ENCODE measurements around the gene TBC1D24. TPM values are rescaled to one million over a fixed set of nuclear protein-coding genes. Genes with fewer than 3 reads are reported as not detected.

Gene TBC1D24
- total RNA-seq, 2 donors from 2014 or later: 4.4 to 8.4 TPM

DNA sequence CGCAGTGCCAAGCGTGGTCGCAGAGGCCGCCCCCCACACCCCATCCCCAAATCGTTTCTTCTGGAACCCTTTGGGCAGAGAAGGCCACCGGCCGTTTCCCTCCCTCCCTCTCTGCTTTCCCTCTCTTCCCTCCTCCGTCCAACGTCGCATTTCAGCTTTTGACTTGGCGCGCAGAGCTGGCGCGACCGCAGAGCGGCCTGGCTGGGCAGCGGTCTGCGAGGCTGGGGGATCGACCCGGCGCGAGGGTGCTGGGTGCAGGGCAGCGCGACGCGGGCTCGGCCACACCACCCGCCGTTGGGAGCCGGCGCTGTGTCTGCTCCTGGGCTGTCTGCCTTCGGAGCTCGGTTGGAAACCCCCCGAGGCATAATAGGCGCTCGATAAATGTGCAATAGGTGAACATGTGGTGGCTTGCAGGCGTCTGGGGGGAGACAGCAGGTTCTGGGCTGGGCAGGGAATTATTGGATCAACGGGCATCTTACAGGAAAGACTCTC is 6.6 kb upstream of the TBC1D24 start:
- Mint-ChIP-seq H3K27ac (no peak overlapping the region), H3K4me3 (peak overlapping the region; percentile 78), H3K4me1 (peaks cover 12% of the 10 kb centered on the region), H3K27me3 (peaks cover 18% of the 10 kb centered on the region), H3K36me3 (ENCODE audit: low read depth) (no peaks in the 10 kb centered on the region)
- no peaks in the 10 kb centered on the region for H3K9me3 ChIP-seq (ENCODE audit: control insufficient read depth, low read length, poor library complexity, severe bottlenecking)
- peak; percentile 77 for ATAC-seq
- no peak for DNase-seq

DNA sequence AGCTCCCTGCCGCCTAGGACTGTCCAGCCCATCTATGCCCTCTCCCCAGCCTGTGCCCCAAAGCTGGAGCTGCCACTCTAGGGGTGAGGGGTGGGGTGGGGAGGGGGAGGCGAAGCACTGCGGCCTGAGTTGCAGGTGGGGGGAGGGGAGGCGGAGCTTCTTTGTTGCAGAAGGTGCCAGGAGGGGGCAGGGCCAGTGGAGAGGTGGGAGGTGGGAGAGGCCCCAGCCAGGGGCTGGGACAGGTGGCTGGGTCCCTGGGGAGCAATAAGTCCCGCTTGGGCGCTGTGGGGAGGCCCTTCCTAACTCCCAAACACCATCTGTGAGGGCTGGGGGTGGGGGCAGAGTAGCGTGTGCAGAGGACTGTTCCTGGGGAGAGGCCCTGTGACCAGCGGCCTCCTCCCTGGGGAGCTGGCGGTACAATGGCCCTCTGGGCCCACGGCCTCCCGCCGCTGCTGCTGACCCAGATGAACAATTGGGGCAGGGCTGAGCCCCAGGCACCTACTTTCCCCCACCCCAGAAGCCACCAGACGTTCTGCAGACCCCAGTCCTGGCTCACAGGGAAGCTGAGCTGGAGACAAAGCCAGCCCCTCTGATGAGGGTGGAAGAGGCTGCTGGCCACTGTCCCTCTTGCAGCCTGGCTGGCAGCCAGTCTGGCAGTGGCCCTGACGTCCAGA is 6.1 kb upstream of the TBC1D24 start:
- no peaks in the 10 kb centered on the region for H3K9me3 ChIP-seq (ENCODE audit: control insufficient read depth, low read length, poor library complexity, severe bottlenecking)
- Mint-ChIP-seq H3K27me3 (peaks cover 19% of the 10 kb centered on the region), H3K4me1 (peaks cover 13% of the 10 kb centered on the region), H3K36me3 (ENCODE audit: low read depth) (no peaks in the 10 kb centered on the region), H3K27ac (no peak overlapping the region), H3K4me3 (peak overlapping the region; percentile 78)
- ATAC-seq (peak; percentile 11), DNase-seq (no peak)

DNA sequence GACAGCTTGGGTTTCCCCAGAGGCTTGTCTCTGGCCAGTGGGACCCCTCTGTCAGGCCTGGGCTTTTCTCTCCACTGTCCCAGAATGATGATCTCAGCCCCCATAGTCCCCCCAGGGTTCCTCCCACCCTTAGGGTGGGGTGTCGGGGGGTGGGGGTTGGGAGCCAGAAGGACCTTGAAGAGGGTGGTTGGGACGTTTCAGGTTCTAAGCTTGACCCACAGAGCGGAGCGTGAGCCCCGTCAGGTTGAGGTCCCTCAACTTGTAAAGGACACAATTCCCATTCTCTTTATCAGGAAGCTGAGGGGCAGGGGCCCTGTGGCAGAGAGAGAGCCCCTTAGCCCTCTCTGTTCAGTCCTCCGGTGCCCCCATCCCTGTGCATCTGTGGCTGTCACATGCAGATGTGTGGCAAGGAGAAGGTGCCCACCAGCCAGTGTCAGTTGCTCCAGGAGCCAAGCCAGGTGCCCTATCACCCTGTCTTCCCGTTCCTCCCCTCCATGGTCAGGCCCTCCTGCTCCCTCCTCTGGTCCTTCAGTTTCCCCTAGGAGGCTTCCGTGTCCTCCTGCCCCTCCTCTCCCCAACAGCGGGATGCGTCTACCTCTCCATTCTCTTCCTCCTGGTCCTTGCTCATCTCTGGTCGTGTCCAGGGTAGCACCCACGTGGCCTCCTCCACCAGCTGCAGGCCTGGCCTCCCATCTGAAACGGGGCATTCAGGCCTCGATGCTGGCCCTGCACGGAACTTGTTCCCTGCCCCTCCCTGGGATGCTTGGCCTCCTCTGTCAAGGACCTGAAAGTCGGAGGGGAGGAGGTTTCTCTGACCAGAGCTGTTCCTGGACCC is 5.3 kb upstream of the TBC1D24 start:
- Mint-ChIP-seq H3K4me1 (peaks cover 13% of the 10 kb centered on the region), H3K4me3 (peak overlapping the region; percentile 60), H3K27me3 (peaks cover 19% of the 10 kb centered on the region), H3K27ac (no peak overlapping the region), H3K36me3 (ENCODE audit: low read depth) (no peaks in the 10 kb centered on the region)
- DNase-seq: no peak
- H3K9me3 ChIP-seq (ENCODE audit: control insufficient read depth, low read length, poor library complexity, severe bottlenecking): no peaks in the 10 kb centered on the region
- ATAC-seq: no peak

DNA sequence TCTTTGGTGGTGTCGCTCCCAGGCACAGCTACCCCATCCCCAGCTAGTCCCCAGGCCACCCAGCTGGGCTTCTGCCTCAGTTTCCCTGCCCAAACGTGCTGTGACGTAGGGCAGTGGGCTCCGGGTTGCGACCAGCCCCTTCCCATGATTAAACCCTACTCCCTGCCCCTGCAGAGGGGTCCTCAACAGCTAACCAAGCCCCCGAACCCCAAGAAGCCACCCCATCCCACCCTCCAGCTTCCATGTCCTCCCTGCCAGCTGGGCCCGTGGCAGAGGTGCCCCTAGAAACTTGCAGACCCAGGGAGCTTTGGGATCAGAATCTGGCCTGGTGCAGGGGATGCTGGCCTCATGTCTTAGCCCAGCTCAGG is 4.7 kb upstream of the TBC1D24 start:
- H3K27ac Mint-ChIP-seq: no peak overlapping the region
- H3K4me1 Mint-ChIP-seq: peaks cover 13% of the 10 kb centered on the region
- DNase-seq: no peak
- no peak for ATAC-seq
- no peaks in the 10 kb centered on the region for H3K36me3 Mint-ChIP-seq (ENCODE audit: low read depth)
- peaks cover 19% of the 10 kb centered on the region for H3K27me3 Mint-ChIP-seq
- no peaks in the 10 kb centered on the region for H3K9me3 ChIP-seq (ENCODE audit: control insufficient read depth, low read length, poor library complexity, severe bottlenecking)
- H3K4me3 Mint-ChIP-seq: no peak overlapping the region

DNA sequence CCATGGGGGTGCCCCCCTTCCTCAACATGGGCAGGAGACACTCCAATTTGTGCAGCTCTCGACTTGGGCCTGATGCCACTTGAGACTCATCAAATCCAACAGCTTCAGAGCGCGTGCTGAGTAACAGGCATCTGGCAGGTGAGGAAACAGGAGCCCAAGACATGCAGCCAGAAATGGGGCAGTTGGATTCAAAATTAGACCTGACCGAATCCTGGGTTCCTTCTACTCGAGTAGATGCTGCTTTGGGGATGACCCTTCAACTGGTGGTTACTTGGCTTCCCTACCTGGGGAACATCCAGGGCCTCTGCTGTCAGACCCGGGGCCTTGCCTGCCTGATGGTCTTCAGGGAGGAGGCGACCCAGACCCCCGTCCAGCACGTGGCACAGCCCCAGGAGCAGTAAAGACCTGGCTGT is 4.3 kb upstream of the TBC1D24 start:
- Mint-ChIP-seq H3K36me3 (ENCODE audit: low read depth) (no peaks in the 10 kb centered on the region), H3K27me3 (peaks cover 19% of the 10 kb centered on the region), H3K27ac (no peak overlapping the region), H3K4me1 (peaks cover 13% of the 10 kb centered on the region), H3K4me3 (no peak overlapping the region)
- no peak for DNase-seq
- no peaks in the 10 kb centered on the region for H3K9me3 ChIP-seq (ENCODE audit: control insufficient read depth, low read length, poor library complexity, severe bottlenecking)
- no peak for ATAC-seq

DNA sequence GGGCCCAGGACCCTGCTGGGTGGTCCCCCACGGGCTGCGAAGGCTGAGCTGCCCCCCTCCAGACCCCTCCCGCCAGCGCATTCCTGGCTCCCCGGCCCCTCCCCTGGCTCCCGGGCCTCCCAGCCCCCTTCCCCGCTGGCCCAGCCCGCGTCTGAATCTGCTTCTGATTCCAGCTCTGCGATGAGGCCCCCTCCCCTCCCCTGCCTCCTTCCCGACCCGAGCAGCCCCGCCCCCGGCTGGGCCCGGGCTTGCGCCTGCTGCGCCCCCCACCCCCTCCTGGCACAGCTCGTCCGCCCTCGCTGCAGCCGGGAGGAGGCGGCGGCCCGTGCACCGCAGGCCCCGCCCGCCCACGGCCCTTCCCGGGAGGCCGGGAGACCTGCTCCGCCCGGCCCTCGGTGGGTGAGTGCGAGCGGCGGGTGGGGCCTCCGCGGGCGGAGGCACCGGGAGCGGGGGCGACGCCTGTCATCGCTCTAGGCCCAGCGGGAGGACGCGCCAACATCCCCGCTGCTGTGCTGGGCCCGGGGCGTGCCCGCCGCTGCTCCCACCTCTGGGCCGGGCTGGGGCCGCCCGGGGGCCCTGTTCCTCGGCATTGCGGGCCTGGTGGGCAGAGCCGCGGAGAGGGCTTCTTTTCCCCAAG is 3.8 kb upstream of the TBC1D24 start, which contains the start of gene NTN3:
TSS of gene NTN3 (plus strand) at position 282 of the 637 bp plus-strand sequence. CDS start 405 bp downstream, outside the sequence.
- peak within 1 kb of the TSS; percentile 70 for H3K4me3 Mint-ChIP-seq
- H3K27me3 Mint-ChIP-seq: peaks cover 19% of the 10 kb centered on the region
- DNase-seq: no peak
- no peak within 1 kb of the TSS for H3K27ac Mint-ChIP-seq
- H3K4me1 Mint-ChIP-seq: peaks cover 14% of the 10 kb centered on the region
- no peak for ATAC-seq
- no peaks in the 10 kb centered on the region for H3K36me3 Mint-ChIP-seq (ENCODE audit: low read depth)
- no peaks in the 10 kb centered on the region for H3K9me3 ChIP-seq (ENCODE audit: control insufficient read depth, low read length, poor library complexity, severe bottlenecking)

DNA sequence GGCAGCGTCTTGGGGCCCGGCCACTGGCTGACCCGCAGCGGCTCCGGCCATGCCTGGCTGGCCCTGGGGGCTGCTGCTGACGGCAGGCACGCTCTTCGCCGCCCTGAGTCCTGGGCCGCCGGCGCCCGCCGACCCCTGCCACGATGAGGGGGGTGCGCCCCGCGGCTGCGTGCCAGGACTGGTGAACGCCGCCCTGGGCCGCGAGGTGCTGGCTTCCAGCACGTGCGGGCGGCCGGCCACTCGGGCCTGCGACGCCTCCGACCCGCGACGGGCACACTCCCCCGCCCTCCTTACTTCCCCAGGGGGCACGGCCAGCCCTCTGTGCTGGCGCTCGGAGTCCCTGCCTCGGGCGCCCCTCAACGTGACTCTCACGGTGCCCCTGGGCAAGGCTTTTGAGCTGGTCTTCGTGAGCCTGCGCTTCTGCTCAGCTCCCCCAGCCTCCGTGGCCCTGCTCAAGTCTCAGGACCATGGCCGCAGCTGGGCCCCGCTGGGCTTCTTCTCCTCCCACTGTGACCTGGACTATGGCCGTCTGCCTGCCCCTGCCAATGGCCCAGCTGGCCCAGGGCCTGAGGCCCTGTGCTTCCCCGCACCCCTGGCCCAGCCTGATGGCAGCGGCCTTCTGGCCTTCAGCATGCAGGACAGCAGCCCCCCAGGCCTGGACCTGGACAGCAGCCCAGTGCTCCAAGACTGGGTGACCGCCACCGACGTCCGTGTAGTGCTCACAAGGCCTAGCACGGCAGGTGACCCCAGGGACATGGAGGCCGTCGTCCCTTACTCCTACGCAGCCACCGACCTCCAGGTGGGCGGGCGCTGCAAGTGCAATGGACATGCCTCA is 3.1 kb upstream of the TBC1D24 start:
- Mint-ChIP-seq H3K27me3 (peaks cover 19% of the 10 kb centered on the region), H3K4me3 (peak overlapping the region; percentile 70), H3K27ac (no peak overlapping the region), H3K36me3 (ENCODE audit: low read depth) (no peaks in the 10 kb centered on the region), H3K4me1 (peaks cover 16% of the 10 kb centered on the region)
- ATAC-seq: no peak
- DNase-seq: no peak
- H3K9me3 ChIP-seq (ENCODE audit: control insufficient read depth, low read length, poor library complexity, severe bottlenecking): no peaks in the 10 kb centered on the region

DNA sequence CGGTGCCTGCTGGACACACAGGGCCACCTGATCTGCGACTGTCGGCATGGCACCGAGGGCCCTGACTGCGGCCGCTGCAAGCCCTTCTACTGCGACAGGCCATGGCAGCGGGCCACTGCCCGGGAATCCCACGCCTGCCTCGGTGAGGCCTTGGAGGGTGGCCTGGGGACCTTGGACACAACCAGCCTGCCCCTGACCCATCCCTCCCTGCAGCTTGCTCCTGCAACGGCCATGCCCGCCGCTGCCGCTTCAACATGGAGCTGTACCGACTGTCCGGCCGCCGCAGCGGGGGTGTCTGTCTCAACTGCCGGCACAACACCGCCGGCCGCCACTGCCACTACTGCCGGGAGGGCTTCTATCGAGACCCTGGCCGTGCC is 2.5 kb upstream of the TBC1D24 start:
- Mint-ChIP-seq H3K4me3 (peak overlapping the region; percentile 80), H3K4me1 (peaks cover 21% of the 10 kb centered on the region), H3K36me3 (ENCODE audit: low read depth) (no peaks in the 10 kb centered on the region), H3K27me3 (peaks cover 19% of the 10 kb centered on the region), H3K27ac (no peak overlapping the region)
- DNase-seq (no peak), ATAC-seq (no peak)
- H3K9me3 ChIP-seq (ENCODE audit: control insufficient read depth, low read length, poor library complexity, severe bottlenecking): no peaks in the 10 kb centered on the region

DNA sequence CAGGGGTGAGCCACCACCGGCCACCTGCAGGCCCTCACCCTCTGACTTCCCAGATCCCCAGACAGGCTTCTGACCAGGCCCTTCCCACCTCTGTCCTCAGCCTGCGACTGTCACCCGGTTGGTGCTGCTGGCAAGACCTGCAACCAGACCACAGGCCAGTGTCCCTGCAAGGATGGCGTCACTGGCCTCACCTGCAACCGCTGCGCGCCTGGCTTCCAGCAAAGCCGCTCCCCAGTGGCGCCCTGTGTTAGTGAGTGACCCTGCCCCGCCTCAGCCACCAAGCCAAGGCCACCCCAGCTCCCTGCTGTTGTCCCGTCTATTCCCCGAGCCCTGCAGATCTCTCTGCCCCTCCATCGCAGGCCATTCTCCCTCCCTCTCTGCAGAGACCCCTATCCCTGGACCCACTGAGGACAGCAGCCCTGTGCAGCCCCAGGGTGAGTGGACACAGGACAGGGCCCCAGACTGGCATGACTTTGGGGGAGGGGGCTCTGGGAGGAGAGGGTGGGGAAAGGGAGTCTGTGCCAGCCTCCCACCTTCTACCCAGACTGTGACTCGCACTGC is 2.0 kb upstream of the TBC1D24 start:
- Mint-ChIP-seq H3K27ac (no peak overlapping the region), H3K4me1 (peaks cover 26% of the 10 kb centered on the region)

DNA sequence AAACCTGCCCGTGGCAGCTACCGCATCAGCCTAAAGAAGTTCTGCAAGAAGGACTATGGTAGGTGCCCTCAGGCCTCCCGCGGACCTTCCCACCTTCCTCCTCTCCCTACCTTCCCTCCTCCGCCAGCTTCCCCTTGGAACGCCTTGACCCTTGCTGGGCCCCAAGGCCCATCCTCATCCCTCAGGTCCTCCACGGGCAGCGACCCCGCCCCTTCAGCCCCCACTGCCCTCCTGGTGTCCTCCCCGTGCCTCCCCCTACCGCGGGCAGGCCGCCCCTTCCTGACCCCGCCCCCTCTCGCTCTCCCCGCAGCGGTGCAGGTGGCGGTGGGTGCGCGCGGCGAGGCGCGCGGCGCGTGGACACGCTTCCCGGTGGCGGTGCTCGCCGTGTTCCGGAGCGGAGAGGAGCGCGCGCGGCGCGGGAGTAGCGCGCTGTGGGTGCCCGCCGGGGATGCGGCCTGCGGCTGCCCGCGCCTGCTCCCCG is 1.4 kb upstream of the TBC1D24 start:
- DNase-seq: no peak
- Mint-ChIP-seq H3K4me3 (peak overlapping the region; percentile 80), H3K4me1 (peaks cover 24% of the 10 kb centered on the region), H3K36me3 (ENCODE audit: low read depth) (no peaks in the 10 kb centered on the region), H3K27ac (no peak overlapping the region), H3K27me3 (peaks cover 19% of the 10 kb centered on the region)
- H3K9me3 ChIP-seq (ENCODE audit: control insufficient read depth, low read length, poor library complexity, severe bottlenecking): no peaks in the 10 kb centered on the region
- peak; percentile 22 for ATAC-seq

More for the DNA sequence above, 2.0 kb upstream of the TBC1D24 start:
- no peak for ATAC-seq
- peak overlapping the region; percentile 80 for H3K4me3 Mint-ChIP-seq
- peaks cover 19% of the 10 kb centered on the region for H3K27me3 Mint-ChIP-seq
- H3K9me3 ChIP-seq (ENCODE audit: control insufficient read depth, low read length, poor library complexity, severe bottlenecking): no peaks in the 10 kb centered on the region
- no peak for DNase-seq
- H3K36me3 Mint-ChIP-seq (ENCODE audit: low read depth): no peaks in the 10 kb centered on the region

DNA sequence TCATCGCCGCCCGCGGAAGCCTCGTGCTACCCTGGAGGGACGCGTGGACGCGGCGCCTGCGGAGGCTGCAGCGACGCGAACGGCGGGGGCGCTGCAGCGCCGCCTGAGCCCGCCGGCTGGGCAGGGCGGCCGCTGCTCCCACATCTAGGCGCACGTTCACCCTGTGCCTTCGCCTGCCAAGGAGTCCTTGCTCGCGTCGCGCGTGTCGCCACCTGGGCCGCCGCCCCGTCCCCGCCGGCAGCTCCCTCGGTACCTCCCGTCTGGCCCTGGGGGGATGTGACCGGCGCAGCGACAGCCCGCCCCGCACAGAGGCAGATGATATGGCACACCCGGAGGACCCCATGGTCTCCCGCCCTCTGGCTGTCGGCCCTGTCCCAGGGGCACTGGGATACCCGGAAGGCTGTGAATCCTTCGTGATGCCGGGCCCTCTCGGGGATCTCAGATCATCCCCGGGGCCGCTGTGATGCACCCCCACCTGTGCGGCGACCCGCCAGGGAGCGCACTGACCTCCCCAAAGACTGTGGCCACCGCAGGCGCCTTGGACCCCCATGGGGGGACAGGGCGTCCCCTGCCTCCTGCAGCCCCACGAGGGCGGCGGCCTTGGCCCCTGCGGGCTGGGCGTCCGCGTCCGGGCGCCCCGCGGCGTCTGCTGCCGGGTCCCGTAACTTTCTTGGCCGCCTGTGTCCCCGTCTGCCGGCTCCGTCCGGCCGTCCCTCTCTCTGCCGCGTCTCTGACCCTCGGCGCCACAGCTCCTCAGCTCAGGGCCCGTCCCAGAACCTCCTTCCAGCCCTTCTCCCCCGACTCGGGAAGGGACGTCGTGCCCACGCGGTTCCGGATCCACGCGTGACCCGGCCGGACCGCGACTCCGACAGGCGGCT is 689 bp upstream of the TBC1D24 start:
- Mint-ChIP-seq H3K4me1 (peaks cover 23% of the 10 kb centered on the region), H3K4me3 (peak overlapping the region; percentile 72), H3K27me3 (peaks cover 19% of the 10 kb centered on the region), H3K27ac (no peak overlapping the region), H3K36me3 (ENCODE audit: low read depth) (no peaks in the 10 kb centered on the region)
- DNase-seq (peak; percentile 50 to 54 (median 53)), ATAC-seq (peak; percentile 83)
- no peaks in the 10 kb centered on the region for H3K9me3 ChIP-seq (ENCODE audit: control insufficient read depth, low read length, poor library complexity, severe bottlenecking)
